GM23248 (cell line): Measurements from ENCODE around the gene LBX2. TPM values are rescaled to one million over a fixed set of nuclear protein-coding genes. Genes with fewer than 3 reads are reported as not detected.

Source experiments
- DNase-seq: peaks from one replicate; pipeline ENCODE4 v3.0.0-alpha.2; 2015
- H2AFZ ChIP-seq: fragments of 200-600 bp; sonication (generic); 2 replicates; pipeline ENCODE4 v1.6.1; 2016; ENCODE audit warnings: antibody characterized with exemption
- H3F3A ChIP-seq: fragments of 200-600 bp; sonication (generic); 2 replicates; pipeline ENCODE4 v1.6.1; 2016; ENCODE audit warnings: mild to moderate bottlenecking, antibody characterized with exemption, mixed run types; ENCODE audit not compliant: insufficient read depth
- H3K27ac ChIP-seq: fragments of 200-600 bp; sonication (generic); 2 replicates; pipeline ENCODE4 v1.5.1; 2016; ENCODE audit warnings: mild to moderate bottlenecking
- H3K27me3 ChIP-seq: fragments of 200-600 bp; sonication (generic); replicated peaks from 2 replicates; pipeline ENCODE4 v1.6.1; 2016; ENCODE audit warnings: mild to moderate bottlenecking; ENCODE audit not compliant: insufficient read depth
- H3K36me3 ChIP-seq: fragments of 200-600 bp; sonication (generic); 2 replicates; pipeline ENCODE4 v1.6.1; 2016; ENCODE audit warnings: low read depth, mild to moderate bottlenecking
- H3K4me1 ChIP-seq: fragments of 200-600 bp; sonication (generic); 2 replicates; pipeline ENCODE4 v1.6.1; 2016; ENCODE audit warnings: mild to moderate bottlenecking; ENCODE audit not compliant: insufficient read depth
- H3K4me2 ChIP-seq: fragments of 200-600 bp; sonication (generic); one replicate; pipeline ENCODE4 v1.6.1; 2016; ENCODE audit warnings: mild to moderate bottlenecking; ENCODE audit not compliant: unreplicated experiment
- H3K4me3 ChIP-seq: fragments of 200-600 bp; sonication (generic); 2 replicates; pipeline ENCODE4 v1.5.1; 2016; ENCODE audit warnings: mild to moderate bottlenecking
- H3K79me2 ChIP-seq: fragments of 200-600 bp; sonication (generic); 2 replicates; pipeline ENCODE4 v1.6.1; 2016; ENCODE audit warnings: mild to moderate bottlenecking; ENCODE audit not compliant: insufficient read depth
- H3K9ac ChIP-seq: fragments of 200-600 bp; sonication (generic); 2 replicates; pipeline ENCODE4 v1.6.1; 2016; ENCODE audit warnings: mild to moderate bottlenecking
- H3K9me2 ChIP-seq: fragments of 200-600 bp; sonication (generic); 2 replicates; pipeline ENCODE4 v1.6.1; 2016; ENCODE audit warnings: mixed run types, mild to moderate bottlenecking, moderate library complexity; ENCODE audit not compliant: insufficient read depth
- H3K9me3 ChIP-seq: fragments of 200-600 bp; sonication (generic); one replicate; pipeline ENCODE4 v1.6.1; 2017; ENCODE audit warnings: low read depth
- H4K20me1 ChIP-seq: fragments of 200-600 bp; sonication (generic); 2 replicates; pipeline ENCODE4 v1.6.0; 2016; ENCODE audit not compliant: insufficient read depth
- EZH2 ChIP-seq: fragments of 200-600 bp; sonication (generic); IDR thresholded peaks from 2 replicates; pipeline ENCODE4 v1.6.1; 2018; ENCODE audit warnings: antibody characterized with exemption, mild to moderate bottlenecking; ENCODE audit not compliant: insufficient read depth, poor library complexity, severe bottlenecking
- EZH2phosphoT487 ChIP-seq: fragments of 200-600 bp; sonication (generic); IDR thresholded peaks from 2 replicates; pipeline ENCODE4 v1.6.1; 2018; ENCODE audit warnings: antibody characterized with exemption, moderate library complexity, mild to moderate bottlenecking, low read depth; ENCODE audit not compliant: insufficient read depth
- WGBS, 2 experiments: methylation state at CpG; one replicate each; pipeline ENCODE4 v1.1.6; 2015 to 2017; ENCODE audit warnings: low lambda C conversion rate in 2 of 2, low coverage in 1 of 2; ENCODE audit errors: missing lambda C conversion rate in 2 of 2; 5-methylcytosine and 5-hydroxymethylcytosine counted together
- in situ Hi-C: fragments of 300-500 bp; cut with MboI; formaldehyde crosslinking; loops from 2 replicates; pipeline ENCODE4 v1.15.0; 2020
- polyA plus RNA-seq: library from polyadenylated mRNA; unstranded; fragments of >200 nt; fragmentation: Nextera tagmentation; extraction: Ambion mirVana; gene quantifications from 2 replicates; pipeline ENCODE4 v1.2.1, GENCODE V29; 2016
- total RNA-seq: library from RNA; depleted of rRNA; stranded (reverse); fragments of >200 nt; shearing (Covaris generic); gene quantifications from 2 replicates; pipeline ENCODE4 v1.2.3, GENCODE V29; 2014

Gene LBX2
- total and polyA plus RNA-seq, 2 experiments from 2014 or later = 1.1 to 4.6 TPM

DNA sequence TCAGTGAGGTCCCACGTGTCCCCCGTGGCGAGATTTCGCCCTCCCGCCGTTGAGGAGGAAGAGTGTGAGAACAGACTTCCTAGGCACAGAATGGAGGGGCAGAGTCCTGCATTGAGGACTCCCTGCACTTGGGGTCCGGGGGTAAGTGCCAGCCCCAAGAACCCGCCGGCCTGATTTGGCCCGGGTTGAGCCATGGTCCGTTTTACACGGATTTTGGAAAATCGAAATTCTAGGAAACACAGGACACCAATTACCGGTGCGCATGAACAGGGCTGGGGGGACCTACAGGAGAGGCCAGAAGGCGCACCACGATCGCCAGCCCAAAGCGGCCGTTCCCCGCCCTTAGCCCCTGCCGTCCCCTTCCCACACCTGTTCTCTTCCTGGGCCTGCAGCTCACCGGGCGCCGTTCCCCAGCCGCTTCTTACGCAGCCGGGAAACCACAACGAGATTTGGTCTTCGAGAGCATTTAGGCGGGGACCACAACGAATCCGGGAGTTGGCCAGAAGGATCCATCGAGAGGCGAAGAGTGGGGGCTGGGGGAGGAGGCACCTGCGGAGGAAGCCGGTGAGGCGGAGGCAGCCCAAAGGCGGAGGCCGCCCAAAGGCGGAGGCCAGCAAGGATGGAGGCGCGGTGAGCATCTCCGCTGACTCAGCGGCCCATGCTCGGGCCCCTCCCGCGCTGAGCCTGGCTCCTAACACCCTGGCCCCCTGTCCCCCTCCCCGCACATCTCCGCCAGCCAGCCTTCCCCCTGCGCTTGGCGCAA is 14.4 kb upstream of the LBX2 start:
- H3K27ac ChIP-seq = no peak overlapping the region
- in situ Hi-C loops = no loop called here
- H3K4me2 ChIP-seq = no peak overlapping the region
- H3K27me3 ChIP-seq = peaks cover 72% of the 10 kb centered on the region
- 13 to 14% methylated on average over 42 to 45 of the region's 52 CpGs for WGBS, 2 experiments
- H4K20me1 ChIP-seq = no peaks in the 10 kb centered on the region
- no peak overlapping the region for H3K4me3 ChIP-seq
- no peaks in the 10 kb centered on the region for H3F3A ChIP-seq
- peak; percentile 45 for DNase-seq
- H3K79me2 ChIP-seq = no peaks in the 10 kb centered on the region
- no peak overlapping the region for H2AFZ ChIP-seq
- H3K9me2 ChIP-seq = no peaks in the 10 kb centered on the region
- H3K4me1 ChIP-seq = no peaks in the 10 kb centered on the region
- H3K9me3 ChIP-seq = no peaks in the 10 kb centered on the region
- TF ChIP-seq EZH2 = peak; percentile 94
- no peak; the same call in 1 of the 2 replicates for TF ChIP-seq EZH2phosphoT487
- H3K9ac ChIP-seq = no peak overlapping the region
- no peaks in the 10 kb centered on the region for H3K36me3 ChIP-seq

DNA sequence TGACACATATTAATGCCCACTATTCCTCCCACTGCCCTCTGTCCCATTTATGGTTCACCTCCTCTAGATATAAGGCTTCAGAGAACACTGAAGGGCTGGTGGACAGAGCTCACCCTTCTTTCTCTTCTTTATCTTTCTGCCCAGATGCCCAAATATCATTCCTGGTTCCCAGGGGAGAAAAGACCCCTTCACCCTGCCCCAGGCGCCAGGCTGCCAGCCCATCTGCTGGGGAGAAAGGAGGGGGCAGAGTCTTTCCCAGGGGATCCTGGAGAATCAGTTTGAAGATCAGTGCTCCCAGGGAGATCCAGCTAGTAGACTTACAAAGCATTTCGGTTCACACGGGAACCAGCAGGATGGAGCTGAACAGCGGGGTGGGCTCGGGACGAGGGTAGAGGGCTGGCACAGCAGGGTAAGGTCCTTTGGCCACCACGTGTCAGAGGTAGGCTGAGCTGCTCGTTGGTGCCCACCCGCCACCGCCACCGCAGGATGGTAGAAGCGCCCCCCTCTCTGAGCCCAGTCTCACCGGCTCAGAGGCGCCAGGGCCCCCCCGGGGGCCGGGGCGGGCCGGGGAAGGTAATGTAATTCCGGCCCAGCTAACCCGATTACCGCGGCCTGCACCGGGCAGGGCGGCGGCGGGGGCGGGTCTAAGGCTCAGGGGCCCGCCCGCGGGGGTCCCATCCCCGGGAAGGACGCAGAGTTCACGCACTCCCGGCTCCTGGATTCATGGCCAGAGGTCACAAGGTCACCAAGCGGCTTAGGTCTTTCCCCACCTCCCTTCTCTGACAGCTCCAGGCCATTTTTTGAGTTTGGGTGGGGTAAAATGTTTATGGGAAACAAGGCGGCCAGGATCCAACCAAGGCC is 13.6 kb upstream of the LBX2 start:
- in situ Hi-C loops = no loop called here
- Histone ChIP-seq H4K20me1 (no peaks in the 10 kb centered on the region), H3F3A (no peaks in the 10 kb centered on the region), H3K4me2 (no peak overlapping the region), H3K9ac (no peak overlapping the region), H3K27ac (no peak overlapping the region), H3K9me2 (no peaks in the 10 kb centered on the region), H3K4me3 (no peak overlapping the region), H3K4me1 (no peaks in the 10 kb centered on the region), H3K79me2 (no peaks in the 10 kb centered on the region), H3K36me3 (no peaks in the 10 kb centered on the region), H3K9me3 (no peaks in the 10 kb centered on the region), H2AFZ (no peak overlapping the region), H3K27me3 (peaks cover 64% of the 10 kb centered on the region)
- DNase-seq = no peak
- WGBS, 2 experiments = 9 to 18% methylated on average over 15 to 30 of the region's 36 CpGs
- TF ChIP-seq EZH2phosphoT487 (0 out of 2 replicates have a peak, but pooled peaks have one; percentile 1), EZH2 (no peak)

DNA sequence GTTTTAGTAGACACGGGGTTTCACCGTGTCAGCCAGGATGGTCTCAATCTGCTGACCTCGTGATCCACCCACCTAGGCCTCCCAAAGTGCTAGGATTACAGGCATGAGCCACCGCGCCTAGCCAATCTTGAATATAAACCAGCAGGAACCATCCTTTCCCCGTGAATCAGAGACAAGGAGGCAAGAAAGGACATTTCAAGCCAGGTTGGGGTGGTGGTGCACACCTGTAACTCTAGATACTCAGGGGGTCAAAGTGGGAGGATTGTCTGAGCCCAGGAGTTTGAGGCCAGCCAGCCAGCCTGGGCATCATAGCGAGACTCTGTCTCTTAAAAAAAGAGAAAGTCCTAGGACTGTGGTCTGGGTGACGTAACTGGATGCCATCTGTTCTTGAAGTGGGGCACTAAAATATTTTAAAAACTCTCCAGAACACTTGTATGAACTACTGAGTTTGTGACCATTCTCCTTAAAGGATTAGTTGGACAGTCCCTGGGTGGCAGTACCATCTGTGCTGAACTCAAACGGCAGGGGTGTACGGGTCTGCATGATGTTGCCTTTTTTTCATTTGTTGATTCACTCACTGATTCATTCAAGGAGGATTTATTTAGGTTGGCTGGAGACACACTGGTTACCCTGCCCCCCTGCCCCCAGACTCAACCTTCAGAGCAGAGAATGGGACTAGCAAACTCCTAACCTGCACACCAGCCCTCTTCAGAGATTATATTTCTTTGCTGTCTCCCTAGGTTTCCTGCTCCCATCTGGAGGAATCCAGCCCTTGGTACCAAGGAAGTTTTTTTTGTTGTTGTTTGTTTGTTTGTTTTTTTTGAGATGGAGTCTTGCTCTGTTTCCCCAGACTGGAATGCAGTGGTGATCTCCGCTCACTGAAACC is 11.9 kb upstream of the LBX2 start:
- Histone ChIP-seq H3K79me2 (peaks cover 8% of the 10 kb centered on the region), H3K9me2 (no peaks in the 10 kb centered on the region), H3F3A (0 out of 2 replicates have a peak, but pooled peaks cover 6% of the 10 kb centered on the region), H3K9ac (no peak overlapping the region), H3K4me1 (peaks cover 5% of the 10 kb centered on the region), H3K4me3 (no peak overlapping the region), H3K9me3 (no peaks in the 10 kb centered on the region), H3K27me3 (peaks cover 48% of the 10 kb centered on the region), H2AFZ (no peak overlapping the region), H3K4me2 (no peak overlapping the region), H3K36me3 (no peaks in the 10 kb centered on the region), H4K20me1 (no peaks in the 10 kb centered on the region), H3K27ac (no peak overlapping the region)
- in situ Hi-C loops = no loop called here
- DNase-seq = peak; percentile 48
- TF ChIP-seq EZH2phosphoT487 (no peak), EZH2 (no peak)
- 42 to 43% methylated on average over 11 of the region's 11 CpGs for WGBS, 2 experiments

DNA sequence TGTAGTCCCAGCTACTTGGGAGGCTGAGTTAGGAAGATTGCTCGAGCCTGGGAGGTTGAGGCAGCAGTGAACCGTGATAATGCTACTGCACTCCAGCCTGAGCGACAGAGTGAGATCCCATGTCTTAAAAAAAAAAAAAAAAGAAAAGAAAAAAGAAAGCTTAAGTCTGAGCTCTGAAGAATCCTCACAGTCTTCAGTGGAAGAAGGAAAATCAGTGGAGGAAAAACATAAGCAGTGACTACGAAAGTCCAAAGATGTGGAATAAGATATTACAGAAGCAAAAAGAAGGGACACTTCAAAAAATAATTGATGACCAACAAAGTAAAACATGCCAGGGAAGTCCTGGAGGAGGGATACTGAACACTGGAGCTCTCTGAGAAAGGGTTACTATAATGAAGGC is 10.9 kb upstream of the LBX2 start:
- WGBS, 2 experiments = 92 to 100% methylated on average over 4 of the region's 4 CpGs
- Histone ChIP-seq H3K4me2 (no peak overlapping the region), H4K20me1 (no peaks in the 10 kb centered on the region), H3K36me3 (no peaks in the 10 kb centered on the region), H3K79me2 (peaks cover 19% of the 10 kb centered on the region), H3F3A (0 out of 2 replicates have a peak, but pooled peaks cover 6% of the 10 kb centered on the region), H3K27me3 (peaks cover 37% of the 10 kb centered on the region), H3K9ac (no peak overlapping the region), H3K4me3 (no peak overlapping the region), H3K9me3 (no peaks in the 10 kb centered on the region), H3K9me2 (no peaks in the 10 kb centered on the region), H2AFZ (no peak overlapping the region), H3K27ac (no peak overlapping the region), H3K4me1 (peaks cover 16% of the 10 kb centered on the region)
- in situ Hi-C loops = no loop called here
- DNase-seq = no peak
- no peak for TF ChIP-seq EZH2
- TF ChIP-seq EZH2phosphoT487 = no peak
